Measurements from ENCODE around the gene SETD6.

DNA sequence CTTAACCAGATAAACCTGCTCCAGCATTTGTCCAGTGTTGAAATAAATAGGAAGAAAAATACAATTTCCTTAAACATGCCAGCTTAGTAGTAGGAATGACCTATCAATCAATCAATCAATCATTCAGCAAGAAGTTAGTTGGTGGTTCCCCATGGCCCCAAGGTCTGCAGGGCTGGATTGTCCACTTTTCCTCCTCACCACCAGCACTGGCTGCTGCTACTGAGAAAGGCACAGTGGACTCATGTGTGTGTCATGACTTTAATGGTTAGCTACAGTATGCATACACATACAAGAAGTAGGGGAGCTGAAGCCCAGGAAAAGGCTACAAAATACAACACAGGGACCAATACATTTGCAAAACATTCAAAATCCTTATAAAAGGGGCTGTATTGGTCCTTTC, 4.4 kb downstream of the SETD6 start:
- TF ChIP-seq POLR2A (IDR thresholded peaks at IDR 0.05; ENCODE audit: low read depth, low read length) (no peak), POLR2AphosphoS5 (IDR thresholded peaks at IDR 0.05; ENCODE audit: low read depth, low read length) (no peak), TAF1 (IDR thresholded peaks at IDR 0.05; ENCODE audit: low read depth, low read length) (no peak), SPI1 (IDR thresholded peaks at IDR 0.05; ENCODE audit: low read depth, low read length) (no peak), PAX5 (IDR thresholded peaks at IDR 0.05; ENCODE audit: insufficient read depth, low read length, severe bottlenecking) (no peak)

Measured in GM12891 (cell line).